ENCODE results near the gene OSBPL1A.

OSBPL1A gene

DNA sequence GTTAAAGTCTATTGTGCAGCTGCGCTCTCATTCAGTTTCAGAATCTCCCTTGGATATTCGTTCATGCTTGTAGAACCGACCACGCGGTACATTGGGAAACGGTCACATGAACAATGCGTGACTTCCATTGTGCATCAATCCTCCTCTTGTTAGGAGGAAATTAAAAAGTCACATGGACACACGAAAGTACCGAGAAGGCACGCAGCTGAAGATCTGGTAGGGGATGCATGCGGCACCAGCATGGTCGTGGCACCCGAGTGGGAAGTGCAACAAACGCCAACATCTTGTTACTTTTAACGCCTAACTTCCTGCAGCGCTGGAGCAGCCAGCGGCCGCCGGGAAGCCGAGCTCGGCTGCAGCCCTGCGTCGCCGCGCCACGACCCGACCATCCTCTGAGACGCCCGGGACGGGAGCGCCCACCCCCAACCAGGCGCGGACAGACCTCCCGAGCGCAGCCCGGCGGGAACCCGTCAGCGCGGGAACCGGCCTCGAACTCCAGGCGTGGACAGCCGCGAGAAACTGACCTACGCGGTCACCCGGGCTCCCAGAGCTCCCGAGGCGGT is 412 bp downstream of the OSBPL1A start:
- DNase-seq (ENCODE audit: extremely low spot score) = peak; percentile 52
- CTCF ChIA-PET = interaction anchor here (0.8 to 2.4 kb wide), 3 partner anchors 16 to 193 kb away, joined by 3 to 8 read pairs (median 6); no protein-coding TSS in a partner anchor
- TF ChIP-seq L3MBTL2 (conservative IDR thresholded peaks at IDR 0.05) (peak; percentile 97), ARNT (IDR thresholded peaks at IDR 0.05) (peak; percentile 4; the same call in 1 of the 2 replicates), FOXK2 (IDR thresholded peaks at IDR 0.05) (no peak)
- TF ChIP-seq, protein P1, sequence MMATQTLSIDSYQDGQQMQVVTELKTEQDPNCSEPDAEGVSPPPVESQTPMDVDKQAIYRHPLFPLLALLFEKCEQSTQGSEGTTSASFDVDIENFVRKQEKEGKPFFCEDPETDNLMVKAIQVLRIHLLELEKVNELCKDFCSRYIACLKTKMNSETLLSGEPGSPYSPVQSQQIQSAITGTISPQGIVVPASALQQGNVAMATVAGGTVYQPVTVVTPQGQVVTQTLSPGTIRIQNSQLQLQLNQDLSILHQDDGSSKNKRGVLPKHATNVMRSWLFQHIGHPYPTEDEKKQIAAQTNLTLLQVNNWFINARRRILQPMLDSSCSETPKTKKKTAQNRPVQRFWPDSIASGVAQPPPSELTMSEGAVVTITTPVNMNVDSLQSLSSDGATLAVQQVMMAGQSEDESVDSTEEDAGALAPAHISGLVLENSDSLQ (IDR thresholded peaks at IDR 0.05) = 0 out of 2 replicates have a peak, but pooled peaks have one; percentile 5
- POLR2A ChIA-PET = interaction anchor here (0.7 to 2.8 kb wide), 11 partner anchors 8 to 92 kb away, joined by 3 to 19 read pairs (median 3); partner anchors contain the start of gene IMPACT

DNA sequence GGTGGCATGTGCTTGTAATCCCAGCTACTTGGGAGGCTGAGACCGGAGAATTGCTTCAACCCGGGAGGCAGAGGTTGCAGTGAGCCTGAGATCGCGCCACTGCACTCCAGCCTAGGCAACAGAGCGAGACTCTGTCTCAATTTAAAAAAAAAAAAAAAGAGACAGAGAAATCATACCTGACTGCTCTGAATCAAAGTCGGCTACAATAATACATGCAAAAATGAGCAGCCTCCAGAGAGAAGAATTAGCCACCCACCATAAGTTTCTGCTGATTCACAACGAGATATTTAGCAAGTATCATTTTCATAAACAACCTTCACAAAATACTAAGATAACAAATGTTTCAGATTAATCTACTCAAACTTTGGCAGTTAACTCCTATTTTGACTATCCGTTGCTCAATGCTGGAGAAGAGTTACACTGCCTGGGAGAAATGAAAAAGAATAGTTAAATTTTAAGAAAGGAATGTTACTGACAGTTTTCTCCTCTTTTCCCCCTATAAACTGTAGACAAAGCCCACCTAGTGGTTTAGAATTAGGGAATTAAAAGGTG is 1.5 kb downstream of the OSBPL1A start:
- CTCF ChIA-PET = interaction anchor here (2.4 kb wide), 1 partner anchor 93 kb away, joined by 6 read pairs; no protein-coding TSS in a partner anchor
- no peak for DNase-seq (ENCODE audit: extremely low spot score)
- TF ChIP-seq NFRKB (IDR thresholded peaks at IDR 0.05) = no peak
- TF ChIP-seq SP1 (IDR thresholded peaks at IDR 0.05) = no peak
- TF ChIP-seq FOXA1 (IDR thresholded peaks at IDR 0.05) = no peak
- no peak for TF ChIP-seq L3MBTL2 (conservative IDR thresholded peaks at IDR 0.05)
- TF ChIP-seq HDGF (IDR thresholded peaks at IDR 0.05; ENCODE audit: borderline replicate concordance) = no peak
- TF ChIP-seq, protein P1 (IDR thresholded peaks at IDR 0.05) = no peak
- no peak for TF ChIP-seq ELF4 (IDR thresholded peaks at IDR 0.05)
- TF ChIP-seq ZNF384 (IDR thresholded peaks at IDR 0.05) = peak; percentile 67; the same call in 1 of the 2 replicates
- no peak for TF ChIP-seq FOXM1 (IDR thresholded peaks at IDR 0.05; ENCODE audit: borderline replicate concordance)
- POLR2A ChIA-PET = interaction anchor here (0.9 to 2.8 kb wide), 4 partner anchors 14 to 83 kb away, joined by 3 to 19 read pairs (median 3); partner anchors contain the start of gene IMPACT

DNA sequence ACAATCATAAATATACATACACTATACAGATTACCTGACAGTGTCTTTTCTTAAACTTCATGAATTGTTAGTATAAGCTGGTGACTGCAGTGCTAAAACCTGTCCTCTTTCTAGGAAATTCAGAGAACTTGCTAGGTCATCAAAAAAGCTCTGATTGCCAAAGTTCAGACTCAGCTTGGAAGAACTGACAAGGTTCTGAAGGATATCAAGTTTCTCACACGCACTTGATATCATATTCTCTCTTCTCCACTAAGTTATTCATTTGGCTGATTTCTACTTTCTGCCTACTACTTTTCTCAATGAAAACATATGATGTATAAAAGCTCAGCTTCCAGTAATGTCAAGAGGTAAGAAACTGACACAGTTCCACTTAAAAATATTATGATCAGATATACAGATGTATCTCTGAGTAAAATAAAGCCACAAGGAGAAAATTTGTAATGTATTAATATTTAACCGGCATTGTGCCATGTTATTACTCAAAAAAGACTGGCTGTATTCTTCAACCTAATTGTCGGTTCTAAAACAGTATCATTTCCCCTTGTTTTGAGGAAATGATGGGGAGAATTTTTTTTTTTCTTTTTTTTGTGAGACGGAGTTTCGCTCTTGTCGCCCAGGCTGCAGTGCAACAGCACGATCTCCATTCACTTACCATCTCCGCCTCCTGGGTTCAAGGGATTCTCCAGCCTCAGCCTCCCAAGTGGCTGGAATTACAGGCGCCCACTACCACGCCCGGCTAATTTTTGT is 2.4 kb downstream of the OSBPL1A start:
- DNase-seq (ENCODE audit: extremely low spot score) = peak; percentile 30
- peak; percentile 53; the same call in 1 of the 2 replicates for TF ChIP-seq ARNT (IDR thresholded peaks at IDR 0.05)
- TF ChIP-seq FOXA1 (IDR thresholded peaks at IDR 0.05) = no peak
- ChIA-PET CTCF (interaction anchor here (0.7 kb wide), 1 partner anchor 218 kb away, joined by 3 read pairs; no protein-coding TSS in a partner anchor), POLR2A (interaction anchor here (1.5 kb wide), 1 partner anchor 31 kb away, joined by 3 read pairs; the partner anchor contains the start of gene IMPACT)

DNA sequence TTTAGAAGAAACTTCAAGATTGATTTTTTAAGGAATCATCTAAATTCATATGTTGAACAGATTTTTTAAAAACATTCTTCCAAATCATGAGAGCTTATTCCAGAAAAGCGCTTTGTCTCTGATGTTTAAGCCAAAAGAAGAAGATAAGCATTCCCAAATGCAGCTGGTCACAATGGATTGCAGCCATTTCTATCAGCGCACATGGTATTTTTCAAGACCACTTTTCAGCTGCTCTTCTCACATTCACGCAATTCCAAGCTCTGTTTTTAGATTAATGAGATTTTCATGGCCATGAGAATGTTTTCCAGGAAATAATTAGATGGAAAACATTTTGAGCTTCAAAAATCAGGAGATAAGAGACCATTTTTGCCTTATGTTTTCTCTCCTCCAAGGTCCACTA is 8.7 kb downstream of the OSBPL1A start:
- CTCF ChIA-PET = no interaction called here
- TF ChIP-seq ZNF384 (IDR thresholded peaks at IDR 0.05) = no peak
- TF ChIP-seq SUZ12 (IDR thresholded peaks at IDR 0.05) = no peak
- no peak for TF ChIP-seq NFRKB (IDR thresholded peaks at IDR 0.05)
- TF ChIP-seq TARDBP (IDR thresholded peaks at IDR 0.05) = no peak
- TF ChIP-seq ELF4 (IDR thresholded peaks at IDR 0.05) = no peak
- TF ChIP-seq LEF1 (IDR thresholded peaks at IDR 0.05; ENCODE audit: borderline replicate concordance) = no peak
- no peak for TF ChIP-seq BHLHE40 (IDR thresholded peaks at IDR 0.05; ENCODE audit: borderline replicate concordance)
- TF ChIP-seq FOXM1 (IDR thresholded peaks at IDR 0.05; ENCODE audit: borderline replicate concordance) = no peak
- TF ChIP-seq CTBP1 (IDR thresholded peaks at IDR 0.05; ENCODE audit: borderline replicate concordance) = no peak
- TF ChIP-seq, protein P1 (IDR thresholded peaks at IDR 0.05) = no peak
- TF ChIP-seq ARNT (IDR thresholded peaks at IDR 0.05) = no peak
- TF ChIP-seq FOXA1 (IDR thresholded peaks at IDR 0.05) = no peak
- TF ChIP-seq L3MBTL2 (conservative IDR thresholded peaks at IDR 0.05) = no peak
- TF ChIP-seq SP1 (IDR thresholded peaks at IDR 0.05) = no peak
- POLR2A ChIA-PET = interaction anchor here (0.6 kb wide), 1 partner anchor 8 kb away, joined by 4 read pairs; the partner anchor contains the start of gene OSBPL1A
- DNase-seq (ENCODE audit: extremely low spot score) = no peak

DNA sequence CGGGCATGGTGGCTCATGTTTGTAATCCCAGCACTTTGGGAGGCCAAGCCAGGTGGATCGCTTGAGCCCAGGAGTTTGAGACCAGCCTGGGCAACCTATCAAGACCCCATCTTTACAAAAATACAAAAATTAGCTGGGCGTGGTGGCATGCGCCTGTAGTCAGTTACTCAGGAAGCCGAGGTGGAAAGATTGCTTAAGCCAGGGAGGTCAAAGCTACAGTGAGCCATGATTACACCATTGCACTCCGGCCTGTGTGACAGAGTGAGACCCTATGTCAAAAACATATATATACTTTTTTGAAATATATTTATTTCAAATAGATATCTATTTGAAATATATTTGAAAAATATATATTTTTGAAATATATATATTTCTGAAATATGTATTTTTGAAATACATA is 10.9 kb downstream of the OSBPL1A start:
- no peak for DNase-seq (ENCODE audit: extremely low spot score)
- ChIA-PET POLR2A (interaction anchor here (1.7 kb wide), 1 partner anchor 11 kb away, joined by 7 read pairs; the partner anchor contains the start of gene OSBPL1A), CTCF (no interaction called here)
- TF ChIP-seq NFRKB (IDR thresholded peaks at IDR 0.05) = no peak
- TF ChIP-seq FOXA1 (IDR thresholded peaks at IDR 0.05) = no peak
- no peak for TF ChIP-seq SP1 (IDR thresholded peaks at IDR 0.05)
- no peak for TF ChIP-seq TARDBP (IDR thresholded peaks at IDR 0.05)
- no peak for TF ChIP-seq ZNF384 (IDR thresholded peaks at IDR 0.05)
- TF ChIP-seq HDGF (IDR thresholded peaks at IDR 0.05; ENCODE audit: borderline replicate concordance) = no peak
- no peak for TF ChIP-seq FOXK2 (IDR thresholded peaks at IDR 0.05)
- no peak for TF ChIP-seq CTBP1 (IDR thresholded peaks at IDR 0.05; ENCODE audit: borderline replicate concordance)
- no peak for TF ChIP-seq SUZ12 (IDR thresholded peaks at IDR 0.05)
- TF ChIP-seq, protein P1 (IDR thresholded peaks at IDR 0.05) = no peak
- no peak for TF ChIP-seq ELF4 (IDR thresholded peaks at IDR 0.05)
- no peak for TF ChIP-seq BHLHE40 (IDR thresholded peaks at IDR 0.05; ENCODE audit: borderline replicate concordance)
- no peak for TF ChIP-seq FOXM1 (IDR thresholded peaks at IDR 0.05; ENCODE audit: borderline replicate concordance)
- no peak for TF ChIP-seq LEF1 (IDR thresholded peaks at IDR 0.05; ENCODE audit: borderline replicate concordance)
- TF ChIP-seq L3MBTL2 (conservative IDR thresholded peaks at IDR 0.05) = no peak
- no peak for TF ChIP-seq ARNT (IDR thresholded peaks at IDR 0.05)
